GM12872 (cell line): Measurements from ENCODE around the gene MRPL21.

ENCODE experiments used
- CTCF ChIP-seq: IDR thresholded peaks from 3 replicates; pipeline ENCODE4 v1.5.1; 2011; ENCODE audit warnings: low read depth, mild to moderate bottlenecking, low read length, moderate library complexity; ENCODE audit not compliant: insufficient read depth

Gene MRPL21

GRCh38 chr11:68942751-68943271, 39.2 kb upstream of the MRPL21 start:
- no peak for TF ChIP-seq CTCF

GRCh38 chr11:68942095-68942620, 38.5 kb upstream of the MRPL21 start:
- TF ChIP-seq CTCF, result no peak

GRCh38 chr11:68941324-68942094, 37.9 kb upstream of the MRPL21 start:
- TF ChIP-seq CTCF, result no peak

- TF ChIP-seq CTCF, result no peak
Observed at GRCh38 chr11:68940651-68941323, 37.2 kb upstream of the MRPL21 start.

GRCh38 chr11:68939583-68940555, 36.2 kb upstream of the MRPL21 start:
- TF ChIP-seq CTCF, result no peak

GRCh38 chr11:68938816-68939582, 35.4 kb upstream of the MRPL21 start:
- TF ChIP-seq CTCF, result no peak
